Stimulated activated CD8-positive, alpha-beta memory T cell treated with anti-CD3 and anti-CD28 coated beads, Interleukin-7, amount 100 ng/mL, for 1 hour (primary cell): Measurements from ENCODE around the gene GPRIN3.
"Not testable (repeated sequence)": the region's sequence is repeated elsewhere in the genome, so short reads cannot be mapped to it uniquely, and the experiment has no call there.

ENCODE experiments used
- DNase-seq, 2 donors: peaks; one replicate each; pipeline ENCODE4 v3.0.0-alpha.2; 2020; ENCODE audit warnings: low read depth in 2 of 2

The GPRIN3 gene

GRCh38 chr4:89216866-89217265 lies 90.7 kb downstream of the GPRIN3 start:
- DNase-seq = no peak

GRCh38 chr4:89216422-89216821 lies 91.2 kb downstream of the GPRIN3 start:
- DNase-seq = no peak

DNA sequence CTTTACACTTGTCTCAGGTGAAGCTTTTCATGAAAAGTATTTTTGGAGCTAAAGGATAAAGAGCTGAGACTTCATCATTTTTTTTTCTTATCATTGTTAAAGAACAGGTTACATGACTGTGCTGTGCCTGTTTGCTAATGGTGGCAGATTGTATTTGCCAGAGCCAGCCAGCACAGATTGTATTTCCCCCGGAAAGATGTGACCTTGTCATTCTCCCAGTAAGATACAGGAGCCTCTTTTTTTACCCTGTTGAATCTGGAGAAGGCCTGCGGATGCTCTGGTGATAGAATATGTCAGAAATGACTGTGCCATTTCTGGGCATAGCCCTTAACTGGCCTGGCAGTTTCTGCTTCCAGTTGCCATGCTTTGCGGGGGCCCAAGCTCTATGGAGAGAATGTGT lies 91.9 kb downstream of the GPRIN3 start:
- no peak for DNase-seq

DNA sequence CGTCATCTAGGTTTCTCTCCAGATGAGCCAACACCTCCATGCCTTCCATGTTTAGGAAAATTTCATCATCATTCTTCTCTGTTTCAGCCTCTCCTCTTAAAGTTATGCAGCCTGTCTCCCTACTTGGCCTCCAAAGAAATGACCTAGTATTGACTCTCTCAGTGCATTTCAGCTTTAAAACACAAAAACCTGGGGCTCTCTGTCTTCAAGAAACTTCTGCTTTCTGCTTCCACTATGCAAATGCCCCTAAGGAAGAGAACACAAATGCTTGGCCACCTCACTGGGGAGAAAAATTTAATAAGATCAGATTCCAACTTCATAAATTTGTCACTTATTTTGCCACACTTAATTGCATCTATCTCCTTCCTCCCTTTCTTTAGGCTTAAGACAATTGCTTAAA lies 93.3 kb downstream of the GPRIN3 start:
- DNase-seq = no peak

DNA sequence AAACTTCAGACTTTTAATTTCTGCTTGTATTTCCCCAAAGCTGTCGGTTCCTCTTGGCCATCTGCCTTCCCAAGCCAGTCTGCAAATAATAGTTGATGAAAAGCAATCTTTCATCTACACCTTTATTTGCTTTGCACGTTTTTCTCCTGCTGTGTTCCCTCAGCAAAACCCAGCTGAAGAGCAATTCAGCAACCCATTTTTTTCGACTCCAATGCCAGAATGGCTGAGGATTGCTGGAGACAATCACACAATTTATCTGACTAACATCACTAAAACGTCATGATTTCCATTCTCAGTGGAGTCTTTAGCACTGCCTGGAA lies 94.3 kb downstream of the GPRIN3 start:
- no peak for DNase-seq

DNA sequence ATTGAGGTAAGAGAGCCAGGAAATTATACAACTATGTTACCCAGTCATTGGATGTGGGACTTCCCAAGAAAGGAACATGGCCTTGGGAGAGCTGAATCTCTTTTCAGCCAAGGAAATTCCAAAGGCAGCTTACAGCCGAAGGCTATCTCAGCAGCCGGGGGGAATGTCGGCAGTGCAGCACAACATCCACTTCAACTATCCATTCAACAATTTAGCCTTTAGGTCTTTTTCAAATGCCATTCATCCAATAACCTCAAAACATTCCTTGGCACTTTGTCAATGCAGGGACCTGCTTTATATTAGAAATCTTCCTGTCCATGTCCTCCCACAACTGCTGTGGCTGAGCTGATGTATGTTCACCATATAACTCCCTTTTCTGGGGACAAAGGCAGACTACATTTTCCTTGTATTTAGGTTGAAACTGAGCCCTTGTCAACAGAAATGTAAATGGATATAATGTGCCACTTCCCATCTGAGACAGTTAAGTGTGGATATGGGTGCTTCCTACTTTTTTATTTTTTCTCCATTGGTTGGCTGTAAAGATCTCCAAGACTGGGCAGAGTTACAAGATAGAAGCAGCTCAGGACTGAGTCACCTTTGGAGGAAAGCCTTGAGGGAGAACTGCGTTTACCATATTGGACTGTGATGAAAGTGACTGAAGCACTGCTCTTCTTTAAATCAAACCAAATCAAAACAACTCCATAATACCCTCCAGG lies 94.8 kb downstream of the GPRIN3 start:
- no peak for DNase-seq

- DNase-seq = no peak
These were observed 103.0 kb downstream of the GPRIN3 start for GRCh38 chr4:89204624-89205023.

GRCh38 chr4:89203902-89204301 lies 103.7 kb downstream of the GPRIN3 start:
- no peak for DNase-seq

- DNase-seq = not testable (repeated sequence)
These were observed 108.2 kb downstream of the GPRIN3 start for GRCh38 chr4:89199394-89199793.

DNA sequence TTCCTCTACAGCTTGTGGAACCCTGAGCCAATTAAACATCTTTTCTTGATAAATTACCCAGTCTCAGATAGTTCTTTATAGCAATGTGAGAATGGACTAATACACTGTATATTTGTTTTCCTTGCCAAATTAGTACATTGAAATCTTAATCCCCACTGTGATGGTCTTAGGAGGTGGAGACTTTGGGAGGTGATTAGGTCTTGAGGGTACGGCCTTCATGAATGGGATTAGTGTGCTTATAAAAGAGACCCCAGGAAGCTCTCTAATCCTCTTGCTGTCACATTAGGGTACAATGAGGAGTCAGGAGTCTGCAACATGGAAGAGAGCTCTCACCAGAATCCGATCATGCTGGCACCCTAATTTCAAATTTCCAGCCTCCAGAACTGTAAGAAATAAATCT lies 109.7 kb downstream of the GPRIN3 start:
- DNase-seq = no peak

DNA sequence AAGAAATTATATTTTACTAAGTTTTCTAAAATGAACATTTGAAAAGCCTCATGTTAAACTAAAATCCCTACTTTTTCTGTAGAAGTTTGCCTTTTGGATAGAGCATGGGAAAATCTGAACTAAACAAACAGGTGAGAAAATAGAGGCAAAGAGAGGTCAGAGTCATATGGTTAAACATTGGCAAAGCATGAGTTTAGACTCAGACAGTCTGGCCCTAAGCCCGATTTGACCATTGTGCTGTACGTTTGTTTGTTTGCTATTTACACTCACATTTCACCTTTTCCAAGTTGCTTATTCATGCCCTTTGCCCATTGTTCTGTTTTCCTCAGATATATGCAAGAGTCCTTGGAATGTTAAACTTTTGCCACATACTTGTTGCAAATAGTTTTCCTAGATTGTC lies 110.9 kb downstream of the GPRIN3 start:
- DNase-seq = no peak

DNA sequence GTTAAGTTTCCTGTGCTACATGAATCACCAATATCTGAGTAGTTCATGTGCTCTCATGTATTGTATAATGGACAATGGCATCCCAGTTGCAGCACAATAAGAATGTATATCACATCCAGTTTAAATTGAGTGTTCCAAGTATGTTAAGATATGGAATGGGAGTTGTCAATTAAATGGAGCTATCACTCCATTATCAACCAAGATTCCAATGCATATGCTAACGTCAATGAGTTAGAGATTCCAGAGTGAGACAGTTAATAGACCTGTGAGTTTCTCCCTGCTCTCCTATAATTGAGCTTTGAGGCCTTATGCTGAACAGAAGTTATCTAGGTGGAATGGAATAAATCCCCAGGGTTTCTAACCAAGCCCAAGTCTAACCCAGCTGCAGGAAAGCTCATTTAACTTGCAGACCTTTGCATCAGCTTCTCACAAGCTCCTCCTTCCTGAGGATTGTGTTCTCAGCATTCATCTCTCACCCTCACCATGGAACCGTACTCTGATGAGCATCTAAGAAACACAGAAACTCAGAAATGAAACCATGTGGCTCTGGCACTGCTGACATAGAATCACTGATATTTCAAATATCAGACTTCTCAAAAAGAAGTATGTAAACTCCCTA lies 111.4 kb downstream of the GPRIN3 start:
- DNase-seq = no peak

- no peak for DNase-seq
These were observed 113.8 kb downstream of the GPRIN3 start for GRCh38 chr4:89193843-89194242.
